NCI-H774 (cell line): Measurements from ENCODE around the gene MARCHF9.

ENCODE experiments used
- DNase-seq: peaks from one replicate; lab custom pipeline; 2025; lab: John Stamatoyannopoulos, UW

The MARCHF9 gene

DNA sequence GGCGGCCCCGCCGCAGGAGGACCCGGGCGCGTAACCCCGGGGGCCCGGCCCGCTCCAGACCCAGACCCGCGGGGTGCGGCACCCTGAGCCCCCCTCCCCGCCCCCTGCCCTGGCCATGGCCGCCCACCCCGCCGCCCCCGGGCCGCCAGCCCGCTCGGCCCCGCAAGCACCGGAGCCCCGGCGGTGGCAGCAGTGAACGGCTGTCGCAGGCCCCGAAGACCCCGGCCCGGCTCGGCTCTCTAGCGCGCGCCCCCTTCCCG lies 221 bp downstream of the MARCHF9 start:
- no peak for DNase-seq

DNA sequence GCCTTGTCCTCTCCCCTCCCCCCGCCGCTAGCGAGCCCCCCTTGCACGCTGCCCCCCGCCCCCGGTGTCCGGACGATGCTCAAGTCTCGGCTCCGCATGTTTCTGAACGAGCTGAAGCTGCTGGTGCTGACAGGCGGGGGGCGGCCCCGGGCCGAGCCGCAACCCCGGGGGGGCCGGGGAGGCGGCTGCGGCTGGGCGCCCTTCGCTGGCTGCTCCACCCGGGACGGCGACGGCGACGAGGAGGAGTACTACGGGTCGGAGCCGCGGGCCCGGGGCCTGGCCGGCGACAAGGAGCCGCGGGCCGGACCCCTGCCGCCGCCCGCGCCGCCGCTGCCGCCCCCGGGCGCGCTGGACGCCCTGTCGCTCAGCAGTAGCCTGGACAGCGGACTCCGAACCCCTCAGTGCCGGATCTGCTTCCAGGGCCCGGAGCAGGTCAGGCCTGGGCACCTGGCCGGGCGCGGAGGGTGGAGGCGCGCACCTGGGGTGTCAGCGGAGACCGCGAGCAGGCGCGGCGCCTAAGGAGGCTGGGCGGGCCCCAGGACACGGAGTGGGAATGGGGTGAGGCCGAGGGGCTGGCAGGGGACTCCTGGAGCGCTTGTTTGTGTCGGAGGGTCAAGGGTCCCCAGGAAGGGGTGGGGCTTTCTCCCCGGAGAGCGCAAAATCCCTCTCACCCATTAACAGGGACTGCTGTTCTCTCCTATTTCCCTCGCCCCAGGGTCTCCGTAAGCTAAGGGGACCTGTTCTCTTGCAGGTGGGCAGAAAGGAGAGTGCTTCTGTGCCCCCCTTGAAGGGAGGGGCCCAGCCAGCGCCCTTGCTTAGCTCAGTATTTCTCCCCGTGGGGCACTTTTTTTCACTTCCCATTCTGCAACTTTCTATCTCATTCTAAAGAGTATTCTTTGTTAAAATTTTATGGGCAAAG lies 810 bp downstream of the MARCHF9 start:
- peak; percentile 30 for DNase-seq

GRCh38 chr12:57756406-57757341 lies 1.8 kb downstream of the MARCHF9 start:
- no peak for DNase-seq

GRCh38 chr12:57757771-57758170 lies 2.9 kb downstream of the MARCHF9 start:
- DNase-seq = no peak

- DNase-seq = no peak
Measured at GRCh38 chr12:57758552-57759359, 3.9 kb downstream of the MARCHF9 start.

DNA sequence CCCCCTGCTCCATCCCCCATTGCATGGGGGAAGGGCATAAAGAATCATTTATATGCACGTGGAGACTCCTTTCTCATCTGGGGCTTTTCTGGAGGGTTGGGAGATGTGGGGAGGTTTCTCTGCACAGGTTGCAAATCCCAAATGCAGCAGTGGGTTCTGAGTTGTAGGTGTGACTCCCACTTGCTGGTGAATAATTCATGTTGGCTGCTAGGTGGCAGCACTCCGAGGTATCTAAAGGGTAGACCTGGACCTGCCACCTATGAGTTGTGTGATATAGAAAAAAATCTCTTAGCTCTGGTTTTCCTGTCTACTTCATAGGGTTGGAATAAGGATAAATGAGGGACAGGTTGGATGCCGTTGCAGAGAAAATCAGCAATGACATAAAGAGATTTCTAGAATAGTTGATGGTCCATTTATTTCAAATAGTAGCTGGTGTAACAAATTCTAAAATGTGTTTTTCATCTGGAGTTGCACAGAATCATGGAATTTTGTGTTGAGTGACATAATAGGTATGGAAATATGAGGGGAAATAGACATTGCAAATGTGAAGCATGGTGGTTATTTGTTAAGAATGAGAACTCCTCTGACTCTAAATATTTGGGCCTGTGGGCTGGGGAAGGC lies 4.6 kb downstream of the MARCHF9 start:
- DNase-seq = peak; percentile 34

- DNase-seq = no peak
Measured at GRCh38 chr12:57760347-57760982, 5.6 kb downstream of the MARCHF9 start.

- no peak for DNase-seq
Measured at GRCh38 chr12:57761391-57761998, 6.6 kb downstream of the MARCHF9 start.

- no peak for DNase-seq
Measured at GRCh38 chr12:57762463-57762862, 7.6 kb downstream of the MARCHF9 start.

GRCh38 chr12:57763881-57764661 lies 9.2 kb downstream of the MARCHF9 start:
- DNase-seq = no peak

GRCh38 chr12:57764662-57765002 lies 9.7 kb downstream of the MARCHF9 start:
- DNase-seq = peak; percentile 63

- no peak for DNase-seq
Measured at GRCh38 chr12:57765003-57765697, 10.2 kb downstream of the MARCHF9 start.

DNA sequence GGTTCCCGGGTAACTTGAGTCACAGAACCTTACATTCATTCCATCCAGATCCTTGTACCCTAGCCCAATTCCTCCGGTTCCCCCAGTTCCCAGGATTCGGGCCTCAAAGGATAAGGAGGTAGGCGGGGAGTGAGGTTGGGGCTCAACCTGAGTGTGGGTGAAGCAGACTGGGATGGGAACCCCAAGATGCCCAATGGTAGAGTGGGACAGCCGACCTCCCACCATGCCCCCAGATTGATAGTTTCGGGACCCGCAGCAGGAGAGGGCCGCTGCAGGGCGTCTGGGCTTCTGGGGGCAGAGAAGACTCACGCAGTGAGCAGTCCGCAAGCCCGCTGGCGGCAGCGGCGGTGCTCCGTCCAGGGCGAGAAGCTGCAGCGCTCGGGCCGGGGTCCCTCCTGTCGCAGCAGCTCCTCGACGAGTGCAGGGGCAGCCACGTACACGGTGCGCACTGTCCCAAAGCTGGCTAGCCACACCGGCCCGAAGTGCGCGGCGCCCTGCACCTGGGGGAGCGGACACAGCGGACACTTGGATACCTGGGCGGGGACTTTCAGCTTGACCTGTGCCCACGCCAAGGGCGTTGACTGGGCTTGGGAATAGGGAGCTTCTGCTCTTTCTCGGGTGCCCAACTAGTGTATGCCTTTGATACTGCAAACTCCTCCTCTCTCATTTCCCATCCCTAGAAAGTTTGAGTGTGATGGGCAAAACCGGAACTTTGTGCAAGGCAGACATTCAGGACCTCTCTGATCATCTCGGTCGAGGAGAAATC lies 11.0 kb downstream of the MARCHF9 start:
- DNase-seq = no peak

- DNase-seq = no peak
Measured at GRCh38 chr12:57766464-57767304, 11.8 kb downstream of the MARCHF9 start, which contains the start of gene CYP27B1. Gene CYP27B1, minus strand, starts transcription at chr12:57767078. Its CDS starts 37 bp downstream, at chr12:57767041.

DNA sequence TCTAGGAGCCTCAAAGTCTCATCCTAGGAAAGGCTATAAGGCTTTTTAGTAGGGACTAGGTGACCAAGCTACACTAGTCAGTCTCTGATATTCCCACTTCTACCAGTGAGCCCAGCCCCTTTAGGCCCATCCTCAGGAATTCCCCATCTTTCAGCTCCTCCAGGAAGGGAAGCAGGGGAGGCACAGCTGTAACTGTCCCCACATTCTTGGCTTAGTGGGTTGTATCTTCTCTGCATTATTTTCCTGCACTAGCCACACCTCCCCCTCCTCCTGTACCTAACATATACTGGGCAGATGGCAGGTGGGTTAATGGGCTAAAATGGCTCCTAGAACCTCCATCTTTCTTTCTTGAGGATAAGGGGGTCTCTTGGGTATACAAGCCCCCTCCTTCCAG lies 12.4 kb downstream of the MARCHF9 start:
- DNase-seq = no peak

DNA sequence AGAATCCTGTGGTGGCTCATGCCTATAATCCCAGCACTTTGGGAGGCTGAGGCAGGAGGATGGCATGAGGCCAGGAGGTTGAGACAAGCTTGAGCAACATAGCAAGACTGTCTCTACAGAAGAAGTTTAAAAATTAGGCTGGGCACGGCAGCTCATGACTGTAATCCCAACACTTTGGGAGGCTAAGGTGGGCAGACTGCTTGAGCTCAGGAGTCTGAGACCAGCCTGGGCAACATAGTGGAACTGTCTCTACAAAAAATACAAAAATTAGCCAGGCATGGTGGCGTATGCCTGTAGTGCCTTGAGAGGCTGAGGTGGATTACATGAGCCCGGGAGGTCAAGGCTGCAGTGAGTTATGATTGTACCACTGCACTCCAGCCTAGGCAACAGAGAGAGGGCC lies 13.0 kb downstream of the MARCHF9 start:
- DNase-seq = no peak

GRCh38 chr12:57769594-57769993 lies 14.7 kb downstream of the MARCHF9 start:
- no peak for DNase-seq

- DNase-seq = no peak
Measured at GRCh38 chr12:57770734-57771133, 15.8 kb downstream of the MARCHF9 start.
